ENCODE measurements around the gene ZBTB7B. TPM values are rescaled to one million over a fixed set of nuclear protein-coding genes. Genes with fewer than 3 reads are reported as not detected.
A peak's percentile ranks its signal among the peaks of the same experiment; 100 is the strongest.

Gene ZBTB7B
- total RNA-seq, 1 donor from 2014 or later, result 77.6 TPM

GRCh38 chr1:155007251-155007828 is 4.7 kb downstream of the ZBTB7B start:
- Histone ChIP-seq H3K36me3 (no peaks in the 10 kb centered on the region), H3K4me3 (peak overlapping the region in 1 of 2 donors; percentile 42), H3K27me3 (no peaks in the 10 kb centered on the region), H3K9me3 (no peaks in the 10 kb centered on the region), H3K4me1 (peaks cover 87% of the 10 kb centered on the region), H3K27ac (peak overlapping the region; percentile 99)
- DNase-seq (ENCODE audit: extremely low spot score in 2 of 2), result no peak
- intact Hi-C loops (cut with DNase I), result no loop called here
- TF ChIP-seq POLR2A (IDR thresholded peaks at IDR 0.05) (no peak), POLR2AphosphoS5 (IDR thresholded peaks at IDR 0.05; ENCODE audit: insufficient read depth in 1 of 2, low read depth in 1 of 2) (no peak)
- TF ChIP-seq, protein P1, sequence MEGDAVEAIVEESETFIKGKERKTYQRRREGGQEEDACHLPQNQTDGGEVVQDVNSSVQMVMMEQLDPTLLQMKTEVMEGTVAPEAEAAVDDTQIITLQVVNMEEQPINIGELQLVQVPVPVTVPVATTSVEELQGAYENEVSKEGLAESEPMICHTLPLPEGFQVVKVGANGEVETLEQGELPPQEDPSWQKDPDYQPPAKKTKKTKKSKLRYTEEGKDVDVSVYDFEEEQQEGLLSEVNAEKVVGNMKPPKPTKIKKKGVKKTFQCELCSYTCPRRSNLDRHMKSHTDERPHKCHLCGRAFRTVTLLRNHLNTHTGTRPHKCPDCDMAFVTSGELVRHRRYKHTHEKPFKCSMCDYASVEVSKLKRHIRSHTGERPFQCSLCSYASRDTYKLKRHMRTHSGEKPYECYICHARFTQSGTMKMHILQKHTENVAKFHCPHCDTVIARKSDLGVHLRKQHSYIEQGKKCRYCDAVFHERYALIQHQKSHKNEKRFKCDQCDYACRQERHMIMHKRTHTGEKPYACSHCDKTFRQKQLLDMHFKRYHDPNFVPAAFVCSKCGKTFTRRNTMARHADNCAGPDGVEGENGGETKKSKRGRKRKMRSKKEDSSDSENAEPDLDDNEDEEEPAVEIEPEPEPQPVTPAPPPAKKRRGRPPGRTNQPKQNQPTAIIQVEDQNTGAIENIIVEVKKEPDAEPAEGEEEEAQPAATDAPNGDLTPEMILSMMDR (IDR thresholded peaks at IDR 0.05), result no peak

DNA sequence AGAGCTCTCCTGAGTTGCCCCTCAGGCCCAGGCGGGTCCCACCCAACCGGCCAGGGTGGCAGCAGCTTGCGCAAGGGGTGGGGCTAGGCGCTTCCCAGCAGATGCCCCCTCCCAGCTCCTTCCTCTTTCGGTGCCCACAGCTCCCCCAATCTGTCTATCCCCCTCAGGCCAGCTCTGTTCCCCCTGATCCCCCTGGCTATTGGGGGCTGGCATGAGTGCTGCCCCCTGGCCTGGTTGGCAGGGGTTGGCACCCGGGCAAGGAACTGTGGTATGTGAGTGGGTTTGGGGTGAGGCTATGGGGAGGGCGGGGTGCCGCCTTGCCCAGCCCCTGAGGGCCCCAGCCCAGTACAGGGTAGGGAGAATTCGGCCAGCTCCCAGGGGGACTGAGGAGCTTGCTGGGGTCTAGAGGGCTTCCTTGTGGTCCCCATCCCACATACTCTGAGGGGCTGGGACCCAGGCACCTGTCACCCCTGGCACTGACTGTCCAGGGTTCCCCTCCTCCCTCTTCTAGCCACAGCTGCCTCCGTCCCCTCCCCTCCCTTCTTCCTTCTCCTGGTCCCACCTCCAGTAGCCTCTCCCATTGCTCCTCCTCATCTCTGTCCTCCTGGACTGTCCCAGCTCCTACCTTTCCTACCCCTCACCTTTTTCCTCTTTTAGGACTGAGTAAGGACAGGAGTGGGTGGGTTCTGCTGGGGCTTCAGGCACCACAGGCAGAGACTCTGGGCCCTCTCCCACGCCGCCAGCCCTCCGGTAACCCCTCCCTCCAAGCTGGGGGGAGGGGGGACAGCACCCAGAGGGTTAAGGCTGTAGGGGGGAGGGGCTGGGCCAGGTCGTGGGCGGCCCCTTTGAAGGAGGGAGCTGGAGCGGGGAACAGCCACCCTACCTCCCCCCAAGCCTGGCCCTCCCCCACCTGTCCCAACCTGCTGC is 5.7 kb downstream of the ZBTB7B start:
- intact Hi-C loops (cut with DNase I), result no loop called here
- Histone ChIP-seq H3K4me1 (peaks cover 96% of the 10 kb centered on the region), H3K27ac (peak overlapping the region; percentile 99), H3K36me3 (no peaks in the 10 kb centered on the region), H3K9me3 (no peaks in the 10 kb centered on the region), H3K4me3 (peak overlapping the region; percentile 29 to 42), H3K27me3 (no peaks in the 10 kb centered on the region)
- DNase-seq (ENCODE audit: extremely low spot score in 2 of 2), result no peak
- TF ChIP-seq, protein P1 (IDR thresholded peaks at IDR 0.05), result no peak
- peak in 1 of 2 donors; percentile 28 for TF ChIP-seq POLR2AphosphoS5 (IDR thresholded peaks at IDR 0.05; ENCODE audit: insufficient read depth in 1 of 2, low read depth in 1 of 2)
- no peak for TF ChIP-seq POLR2A (IDR thresholded peaks at IDR 0.05)

DNA sequence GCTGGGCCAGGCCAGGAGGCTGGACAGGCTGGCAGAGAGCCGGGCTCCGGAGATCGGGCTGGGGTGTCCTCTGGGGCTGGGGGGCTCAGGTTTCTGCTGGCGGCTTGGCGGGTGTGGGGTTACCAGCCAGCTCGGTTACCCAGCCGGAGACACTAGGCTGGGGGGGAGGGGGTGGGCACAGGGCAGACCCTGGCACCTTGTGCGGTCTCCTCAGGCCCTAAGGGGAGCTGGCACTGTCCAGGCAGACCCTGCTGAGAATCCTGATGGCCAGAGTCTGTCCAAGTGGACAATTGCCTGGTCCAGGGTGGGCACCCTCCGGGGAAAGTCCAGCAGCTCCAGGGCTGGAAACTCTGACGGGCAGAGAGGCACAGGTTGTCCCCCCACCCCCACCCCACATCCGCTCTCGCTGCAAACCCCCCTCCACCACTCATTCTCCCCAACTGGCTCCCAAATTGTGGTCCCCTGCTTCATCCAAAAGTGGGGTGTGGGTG is 6.7 kb downstream of the ZBTB7B start:
- intact Hi-C loops (cut with DNase I), result no loop called here
- Histone ChIP-seq H3K27me3 (no peaks in the 10 kb centered on the region), H3K4me1 (peaks cover 93% of the 10 kb centered on the region), H3K9me3 (no peaks in the 10 kb centered on the region), H3K4me3 (peak overlapping the region; percentile 29 to 42), H3K27ac (peak overlapping the region; percentile 99), H3K36me3 (peaks cover 0 to 1% of the 10 kb centered on the region in 2 donors)
- DNase-seq (ENCODE audit: extremely low spot score in 2 of 2), result no peak
- TF ChIP-seq, protein P1 (IDR thresholded peaks at IDR 0.05), result no peak
- no peak for TF ChIP-seq POLR2AphosphoS5 (IDR thresholded peaks at IDR 0.05; ENCODE audit: insufficient read depth in 1 of 2, low read depth in 1 of 2)
- no peak for TF ChIP-seq POLR2A (IDR thresholded peaks at IDR 0.05)

- intact Hi-C loops (cut with DNase I), result no loop called here
- Histone ChIP-seq H3K9me3 (no peaks in the 10 kb centered on the region), H3K36me3 (peaks cover 0 to 6% of the 10 kb centered on the region in 2 donors), H3K4me1 (peaks cover 90% of the 10 kb centered on the region), H3K27me3 (no peaks in the 10 kb centered on the region), H3K4me3 (peak overlapping the region; percentile 29 to 42), H3K27ac (peak overlapping the region; percentile 99)
- DNase-seq (ENCODE audit: extremely low spot score in 2 of 2), result no peak
- TF ChIP-seq POLR2A (IDR thresholded peaks at IDR 0.05) (no peak), POLR2AphosphoS5 (IDR thresholded peaks at IDR 0.05; ENCODE audit: insufficient read depth in 1 of 2, low read depth in 1 of 2) (no peak)
- TF ChIP-seq, protein P1 (IDR thresholded peaks at IDR 0.05), result no peak
These were observed 7.1 kb downstream of the ZBTB7B start for GRCh38 chr1:155009742-155010141.
